HepG2 (cell line): ENCODE results near the gene SSBP4. TPM values are rescaled to one million over a fixed set of nuclear protein-coding genes. Genes with fewer than 3 reads are reported as not detected.

ENCODE experiments used
- DRAP1 ChIP-seq: IDR thresholded peaks from 2 replicates; pipeline ENCODE4 v1.6.1; 2016; ENCODE audit warnings: missing genetic modification reagents, missing compliant biosample characterization
- HDAC2 ChIP-seq: sonication (generic); formaldehyde crosslinking; IDR thresholded peaks from 2 replicates; pipeline ENCODE4 v1.4.0; 2020; ENCODE audit warnings: missing genetic modification reagents
- HNRNPH1 ChIP-seq: fragments of 200-400 bp; formaldehyde crosslinking; optimal IDR thresholded peaks from 2 replicates; pipeline ENCODE3; 2017; ENCODE audit warnings: mild to moderate bottlenecking, low read depth, low read length
- HOXD1 ChIP-seq: sonication (generic); formaldehyde crosslinking; IDR thresholded peaks from 2 replicates; pipeline ENCODE4 v1.5.0; 2020; ENCODE audit warnings: missing genetic modification reagents
- KAT7 ChIP-seq: IDR thresholded peaks from 2 replicates; pipeline ENCODE4 v1.6.1; 2018; ENCODE audit warnings: borderline replicate concordance, missing compliant biosample characterization
- MAFF ChIP-seq: IDR thresholded peaks from 2 replicates; pipeline ENCODE4 v1.6.1; 2011; ENCODE audit warnings: low read depth, low read length, improper control_type of control experiment
- NAIF1 ChIP-seq: sonication (generic); formaldehyde crosslinking; IDR thresholded peaks from 2 replicates; pipeline ENCODE4 v1.5.0; 2020; ENCODE audit warnings: mild to moderate bottlenecking, missing genetic modification reagents, borderline replicate concordance
- NFE2L1 ChIP-seq: sonication (generic); formaldehyde crosslinking; IDR thresholded peaks from 2 replicates; pipeline ENCODE4 v1.4.0; 2020; ENCODE audit warnings: missing genetic modification reagents, mild to moderate bottlenecking, borderline replicate concordance
- POGZ ChIP-seq: sonication (generic); formaldehyde crosslinking; IDR thresholded peaks from 2 replicates; pipeline ENCODE4 v1.4.0; 2020; ENCODE audit warnings: mild to moderate bottlenecking, missing genetic modification reagents
- POLR2A ChIP-seq, 2 experiments: IDR thresholded peaks; 2 replicates each; pipeline ENCODE4 v1.6.1; 2011; ENCODE audit warnings: low read depth in 2 of 2, low read length in 2 of 2, mild to moderate bottlenecking in 1 of 2, moderate library complexity in 1 of 2; ENCODE audit not compliant: insufficient read depth in 1 of 2
- POLR2G ChIP-seq: fragments of 200-400 bp; formaldehyde crosslinking; IDR thresholded peaks from 2 replicates; pipeline ENCODE4 v1.6.1; 2018; ENCODE audit warnings: mild to moderate bottlenecking, low read depth, low read length, moderate library complexity
- REPIN1 ChIP-seq: sonication (generic); formaldehyde crosslinking; IDR thresholded peaks from 2 replicates; pipeline ENCODE4 v1.8.0; 2022; ENCODE audit warnings: missing genetic modification reagents, low read depth, mild to moderate bottlenecking, borderline replicate concordance
- SALL1 ChIP-seq: sonication (generic); formaldehyde crosslinking; IDR thresholded peaks from 2 replicates; pipeline ENCODE4 v1.8.0; 2022; ENCODE audit warnings: mild to moderate bottlenecking, missing genetic modification reagents
- SPEN ChIP-seq: sonication (generic); formaldehyde crosslinking; IDR thresholded peaks from 2 replicates; pipeline ENCODE4 v1.5.1; 2020; ENCODE audit warnings: low read depth, mild to moderate bottlenecking, missing genetic modification reagents
- ZBTB21 ChIP-seq: sonication (generic); formaldehyde crosslinking; IDR thresholded peaks from 2 replicates; pipeline ENCODE4 v1.4.0; 2020; ENCODE audit warnings: missing genetic modification reagents
- ZFX ChIP-seq: sonication (generic); formaldehyde crosslinking; IDR thresholded peaks from 2 replicates; pipeline ENCODE4 v1.4.0; 2020; ENCODE audit warnings: mild to moderate bottlenecking, low read depth, missing genetic modification reagents, moderate library complexity
- ZGPAT ChIP-seq: IDR thresholded peaks from 2 replicates; pipeline ENCODE4 v1.6.1; 2016; ENCODE audit warnings: mild to moderate bottlenecking
- ZKSCAN1 ChIP-seq: fragments of 150-350 bp; IDR thresholded peaks from 2 replicates; pipeline ENCODE4 v1.6.1; 2014; ENCODE audit warnings: low read length
- ZNF136 ChIP-seq: sonication (generic); formaldehyde crosslinking; IDR thresholded peaks from 2 replicates; pipeline ENCODE4 v1.8.1; 2022; ENCODE audit warnings: low read depth, mild to moderate bottlenecking, moderate library complexity, missing genetic modification reagents
- ZNF18 ChIP-seq: sonication (generic); formaldehyde crosslinking; IDR thresholded peaks from 2 replicates; pipeline ENCODE4 v1.8.0; 2022; ENCODE audit warnings: mild to moderate bottlenecking, missing genetic modification reagents; ENCODE audit not compliant: insufficient replicate concordance
- ZNF350 ChIP-seq: sonication (generic); formaldehyde crosslinking; IDR thresholded peaks from 2 replicates; pipeline ENCODE4 v1.4.0; 2020; ENCODE audit warnings: mild to moderate bottlenecking, low read depth, missing genetic modification reagents, borderline replicate concordance
- ZNF563 ChIP-seq: sonication (generic); formaldehyde crosslinking; IDR thresholded peaks from 2 replicates; pipeline ENCODE4 v1.8.0; 2022; ENCODE audit warnings: mild to moderate bottlenecking, moderate library complexity, missing genetic modification reagents
- ZNF709 ChIP-seq: sonication (generic); formaldehyde crosslinking; IDR thresholded peaks from 2 replicates; pipeline ENCODE4 v1.5.0; 2020; ENCODE audit warnings: mild to moderate bottlenecking, missing genetic modification reagents
- ZNF776 ChIP-seq: sonication (generic); formaldehyde crosslinking; IDR thresholded peaks from 2 replicates; pipeline ENCODE4 v1.4.0; 2020; ENCODE audit warnings: mild to moderate bottlenecking, missing genetic modification reagents
- ZNF83 ChIP-seq: sonication (generic); formaldehyde crosslinking; IDR thresholded peaks from 2 replicates; pipeline ENCODE4 v1.4.0; 2020; ENCODE audit warnings: missing genetic modification reagents, mild to moderate bottlenecking, borderline replicate concordance
- ZUFSP ChIP-seq: sonication (generic); formaldehyde crosslinking; IDR thresholded peaks from 2 replicates; pipeline ENCODE4 v1.9.0; 2021; ENCODE audit warnings: missing genetic modification reagents, mild to moderate bottlenecking, borderline replicate concordance
- polyA plus RNA-seq, 8 experiments: library from polyadenylated mRNA; depleted of rRNA in 3 of 8; stranded (reverse) in 7 of 8; unstranded in 1 of 8; fragments of >200 nt; fragmentation: Illumina TruSeq in 4 of 8; extraction: Trizol in 4 of 8; gene quantifications; 2 replicates each; pipeline versions ENCODE4 v1.2.1 to v1.2.3, GENCODE V29; 2011 to 2016; ENCODE audit warnings: low read depth in 4 of 8, missing spikeins in 1 of 8, mixed read lengths in 1 of 8; ENCODE audit not compliant: insufficient read depth in 1 of 8
- total RNA-seq, 5 experiments: library from RNA; depleted of rRNA; stranded (reverse); fragments of >200 nt; fragmentation: Illumina TruSeq; extraction: Trizol; gene quantifications; 2 replicates each; pipeline ENCODE4 v1.2.3, GENCODE V29; 2016; ENCODE audit warnings: low read depth in 1 of 5

Gene SSBP4
- total and polyA plus RNA-seq, 2 of the 13 experiments (the other 11 are each of a cell fraction or from before 2014, with no cell fraction given) = 20.8 to 39.5 TPM

GRCh38 chr19:18450931-18451836 lies 32.0 kb downstream of the SSBP4 start (continued):
- TF ChIP-seq POLR2A (IDR thresholded peaks at IDR 0.05; ENCODE audit: insufficient read depth in 1 of 2, low read depth in 2 of 2, low read length in 2 of 2) = no peak
- no peak for TF ChIP-seq HOXD1
- TF ChIP-seq ZKSCAN1 = no peak
- TF ChIP-seq ZNF18 (CRISPR knock-in tag) = no peak
- TF ChIP-seq ZNF776 (CRISPR knock-in tag) = no peak
- TF ChIP-seq DRAP1 (CRISPR knock-in tag) = no peak; the same call in 1 of the 2 replicates
- TF ChIP-seq ZGPAT = peak; percentile 51; the same call in 1 of the 2 replicates
- TF ChIP-seq SALL1 = peak; percentile 77
- TF ChIP-seq NAIF1 (CRISPR knock-in tag) = no peak
- no peak for TF ChIP-seq MAFF
- TF ChIP-seq ZUFSP (CRISPR knock-in tag) = no peak
- peak; percentile 70 for TF ChIP-seq SPEN (CRISPR knock-in tag)
- no peak for TF ChIP-seq NFE2L1
- TF ChIP-seq ZNF83 (CRISPR knock-in tag) = no peak
- TF ChIP-seq ZNF709 (CRISPR knock-in tag) = no peak
- no peak for TF ChIP-seq ZNF136 (CRISPR knock-in tag)
- TF ChIP-seq ZFX (CRISPR knock-in tag) = peak; percentile 62
- no peak for TF ChIP-seq ZNF563 (CRISPR knock-in tag)
- TF ChIP-seq HNRNPH1 = no peak
- TF ChIP-seq HDAC2 (CRISPR knock-in tag) = peak; percentile 20; the same call in 1 of the 2 replicates
- TF ChIP-seq KAT7 (CRISPR knock-in tag) = no peak
- TF ChIP-seq POGZ (CRISPR knock-in tag) = no peak
- no peak for TF ChIP-seq POLR2G
- no peak for TF ChIP-seq REPIN1 (CRISPR knock-in tag)
- no peak for TF ChIP-seq ZBTB21 (CRISPR knock-in tag)
- no peak for TF ChIP-seq ZNF350 (CRISPR knock-in tag)
